ENCODE measurements around the gene RGS13. TPM values are rescaled to one million over a fixed set of nuclear protein-coding genes. Genes with fewer than 3 reads are reported as not detected.
"Not testable (repeated sequence)": the region's sequence is repeated elsewhere in the genome, so short reads cannot be mapped to it uniquely, and the experiment has no call there.

The RGS13 gene
- total RNA-seq, 1 donor from 2014 or later = not detected

DNA sequence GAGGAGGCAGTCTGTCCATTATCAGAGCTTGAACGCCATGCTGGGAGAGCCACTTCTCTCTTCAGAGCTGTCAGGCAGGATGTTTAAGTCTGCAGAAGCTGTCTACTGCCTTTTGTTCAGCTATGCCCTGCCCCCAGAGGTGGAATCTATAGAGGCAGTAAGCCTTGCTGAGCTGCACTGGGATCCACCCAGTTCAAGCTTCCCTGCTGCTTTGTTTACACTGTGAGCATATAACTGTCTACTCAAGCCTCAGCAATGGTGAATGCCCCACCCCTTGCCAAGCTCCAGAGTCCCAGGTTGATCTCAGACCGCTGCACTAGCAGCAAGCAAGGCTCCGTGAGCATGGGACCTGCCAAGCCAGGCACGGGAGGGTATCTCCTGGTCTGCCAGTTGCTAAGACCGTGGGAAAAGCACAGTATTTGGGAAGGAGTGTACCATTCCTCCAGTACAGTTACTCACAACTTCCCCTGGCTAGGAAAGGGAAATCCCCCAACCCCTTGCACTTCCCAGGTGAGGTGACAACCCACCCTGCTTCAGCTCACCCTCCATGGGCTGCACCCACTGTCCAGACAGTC, 32.5 kb downstream of the RGS13 start:
- FAIRE-seq (peak; percentile 36), DNase-seq (ENCODE audit: low read depth) (peak; percentile 71)
- Histone ChIP-seq H3K36me3 (ENCODE audit: control insufficient read depth, insufficient read depth, low read length) (no peaks in the 10 kb centered on the region), H3K4me3 (ENCODE audit: low read depth, low read length) (no peak overlapping the region), H3K27me3 (ENCODE audit: control insufficient read depth, insufficient read depth, low read length) (no peaks in the 10 kb centered on the region)
- TF ChIP-seq, protein P1, sequence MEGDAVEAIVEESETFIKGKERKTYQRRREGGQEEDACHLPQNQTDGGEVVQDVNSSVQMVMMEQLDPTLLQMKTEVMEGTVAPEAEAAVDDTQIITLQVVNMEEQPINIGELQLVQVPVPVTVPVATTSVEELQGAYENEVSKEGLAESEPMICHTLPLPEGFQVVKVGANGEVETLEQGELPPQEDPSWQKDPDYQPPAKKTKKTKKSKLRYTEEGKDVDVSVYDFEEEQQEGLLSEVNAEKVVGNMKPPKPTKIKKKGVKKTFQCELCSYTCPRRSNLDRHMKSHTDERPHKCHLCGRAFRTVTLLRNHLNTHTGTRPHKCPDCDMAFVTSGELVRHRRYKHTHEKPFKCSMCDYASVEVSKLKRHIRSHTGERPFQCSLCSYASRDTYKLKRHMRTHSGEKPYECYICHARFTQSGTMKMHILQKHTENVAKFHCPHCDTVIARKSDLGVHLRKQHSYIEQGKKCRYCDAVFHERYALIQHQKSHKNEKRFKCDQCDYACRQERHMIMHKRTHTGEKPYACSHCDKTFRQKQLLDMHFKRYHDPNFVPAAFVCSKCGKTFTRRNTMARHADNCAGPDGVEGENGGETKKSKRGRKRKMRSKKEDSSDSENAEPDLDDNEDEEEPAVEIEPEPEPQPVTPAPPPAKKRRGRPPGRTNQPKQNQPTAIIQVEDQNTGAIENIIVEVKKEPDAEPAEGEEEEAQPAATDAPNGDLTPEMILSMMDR (IDR thresholded peaks at IDR 0.05; ENCODE audit: insufficient read depth, low read length, severe bottlenecking) = no peak

DNA sequence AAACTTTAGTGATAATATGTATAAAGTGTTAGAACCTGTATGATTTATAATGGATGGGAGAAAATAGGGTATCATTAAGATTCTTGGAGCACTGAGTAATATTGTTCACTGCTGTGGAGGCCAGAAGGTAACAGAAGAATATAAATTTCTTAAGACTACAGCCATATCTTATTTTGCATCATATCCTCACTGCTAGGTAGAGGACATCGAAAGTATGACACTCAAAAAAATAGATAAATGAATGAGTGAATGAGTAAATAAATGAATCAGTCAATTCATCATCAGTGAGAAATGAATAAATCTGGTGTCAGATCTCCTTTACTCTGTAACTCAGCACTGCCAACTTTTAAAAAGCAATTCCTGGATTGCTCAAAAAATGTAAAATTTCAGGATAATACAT, 33.2 kb downstream of the RGS13 start:
- Histone ChIP-seq H3K4me3 (ENCODE audit: low read depth, low read length) (no peak overlapping the region), H3K36me3 (ENCODE audit: control insufficient read depth, insufficient read depth, low read length) (no peaks in the 10 kb centered on the region), H3K27me3 (ENCODE audit: control insufficient read depth, insufficient read depth, low read length) (no peaks in the 10 kb centered on the region)
- FAIRE-seq (no peak), DNase-seq (ENCODE audit: low read depth) (peak; percentile 79)
- TF ChIP-seq, protein P1 (IDR thresholded peaks at IDR 0.05; ENCODE audit: insufficient read depth, low read length, severe bottlenecking) = no peak

GRCh38 chr1:192675716-192676115, 39.8 kb downstream of the RGS13 start:
- TF ChIP-seq, protein P1 (IDR thresholded peaks at IDR 0.05; ENCODE audit: insufficient read depth, low read length, severe bottlenecking) = no peak
- Histone ChIP-seq H3K36me3 (ENCODE audit: control insufficient read depth, insufficient read depth, low read length) (no peaks in the 10 kb centered on the region), H3K4me3 (ENCODE audit: low read depth, low read length) (no peak overlapping the region), H3K27me3 (ENCODE audit: control insufficient read depth, insufficient read depth, low read length) (no peaks in the 10 kb centered on the region)
- FAIRE-seq = no peak
- DNase-seq (ENCODE audit: low read depth) = no peak

GRCh38 chr1:192678099-192678498, 42.2 kb downstream of the RGS13 start:
- Histone ChIP-seq H3K27me3 (ENCODE audit: control insufficient read depth, insufficient read depth, low read length) (no peaks in the 10 kb centered on the region), H3K4me3 (ENCODE audit: low read depth, low read length) (no peak overlapping the region), H3K36me3 (ENCODE audit: control insufficient read depth, insufficient read depth, low read length) (no peaks in the 10 kb centered on the region)
- FAIRE-seq = no peak
- TF ChIP-seq, protein P1 (IDR thresholded peaks at IDR 0.05; ENCODE audit: insufficient read depth, low read length, severe bottlenecking) = no peak
- no peak for DNase-seq (ENCODE audit: low read depth)

GRCh38 chr1:192682335-192682734, 46.4 kb downstream of the RGS13 start:
- Histone ChIP-seq H3K27me3 (ENCODE audit: control insufficient read depth, insufficient read depth, low read length) (no peaks in the 10 kb centered on the region), H3K36me3 (ENCODE audit: control insufficient read depth, insufficient read depth, low read length) (no peaks in the 10 kb centered on the region), H3K4me3 (ENCODE audit: low read depth, low read length) (no peak overlapping the region)
- DNase-seq (ENCODE audit: low read depth) = no peak
- TF ChIP-seq, protein P1 (IDR thresholded peaks at IDR 0.05; ENCODE audit: insufficient read depth, low read length, severe bottlenecking) = no peak
- no peak for FAIRE-seq

GRCh38 chr1:192683081-192683480, 47.1 kb downstream of the RGS13 start:
- not testable (repeated sequence) for H3K36me3 ChIP-seq (ENCODE audit: control insufficient read depth, insufficient read depth, low read length); H3K27me3 ChIP-seq (ENCODE audit: control insufficient read depth, insufficient read depth, low read length); DNase-seq (ENCODE audit: low read depth); FAIRE-seq; H3K4me3 ChIP-seq (ENCODE audit: low read depth, low read length)
